Neural progenitor cell (in vitro differentiated cells): ENCODE results near the gene UBE2L3. TPM values are rescaled to one million over a fixed set of nuclear protein-coding genes. Genes with fewer than 3 reads are reported as not detected.

Source experiments
- DNase-seq: peaks from one replicate; pipeline ENCODE4 v3.0.0-alpha.2; 2016; ENCODE audit warnings: low spot score
- H2AFZ ChIP-seq: fragments of 200-600 bp; sonication (generic); replicated peaks from 2 replicates; pipeline ENCODE4 v1.6.1; 2016; ENCODE audit warnings: antibody characterized with exemption
- H3F3A ChIP-seq: fragments of 200-600 bp; sonication (generic); 2 replicates; pipeline ENCODE4 v1.6.1; 2016; ENCODE audit warnings: antibody characterized with exemption, low read depth
- H3K27ac ChIP-seq: fragments of 200-600 bp; sonication (generic); 2 replicates; pipeline ENCODE4 v1.5.1; 2016; ENCODE audit warnings: mild to moderate bottlenecking
- H3K27me3 ChIP-seq: fragments of 200-600 bp; sonication (generic); 2 replicates; pipeline ENCODE4 v1.6.1; 2016; ENCODE audit warnings: mild to moderate bottlenecking, moderate library complexity
- H3K36me3 ChIP-seq: fragments of 200-600 bp; sonication (generic); 2 replicates; pipeline ENCODE4 v1.5.1; 2016
- H3K4me1 ChIP-seq: fragments of 200-600 bp; sonication (generic); 2 replicates; pipeline ENCODE4 v1.6.1; 2016; ENCODE audit warnings: mixed run types
- H3K4me2 ChIP-seq: fragments of 200-600 bp; sonication (generic); 2 replicates; pipeline ENCODE4 v1.6.1; 2016
- H3K4me3 ChIP-seq: fragments of 200-600 bp; sonication (generic); 2 replicates; pipeline ENCODE4 v1.5.1; 2016
- H3K79me2 ChIP-seq: fragments of 200-600 bp; sonication (generic); 2 replicates; pipeline ENCODE4 v1.6.1; 2016; ENCODE audit warnings: low read depth
- H3K9ac ChIP-seq: fragments of 200-600 bp; sonication (generic); 2 replicates; pipeline ENCODE4 v1.6.1; 2016
- H3K9me3 ChIP-seq: fragments of 200-600 bp; sonication (generic); 2 replicates; pipeline ENCODE4 v1.5.1; 2016; ENCODE audit warnings: low read depth
- H4K20me1 ChIP-seq: fragments of 200-600 bp; sonication (generic); 2 replicates; pipeline ENCODE4 v1.6.1; 2016; ENCODE audit warnings: low read depth
- H3K27ac Mint-ChIP-seq: 3 replicates; pipeline ENCODE4 v1.8.0; 2021; ENCODE audit warnings: mixed read lengths
- H3K27me3 Mint-ChIP-seq: 2 replicates; pipeline ENCODE4 v1.8.0; 2022; ENCODE audit warnings: low read depth, mild to moderate bottlenecking, inconsistent platforms, moderate library complexity, mixed read lengths; ENCODE audit not compliant: insufficient read depth
- H3K36me3 Mint-ChIP-seq: 3 replicates; pipeline ENCODE4 v1.8.0; 2021; ENCODE audit warnings: mixed read lengths
- H3K4me1 Mint-ChIP-seq: 3 replicates; pipeline ENCODE4 v1.8.0; 2021; ENCODE audit warnings: mixed read lengths
- H3K4me3 Mint-ChIP-seq: 3 replicates; pipeline ENCODE4 v1.8.0; 2021; ENCODE audit warnings: mild to moderate bottlenecking, moderate library complexity, mixed read lengths
- H3K9me3 Mint-ChIP-seq: 3 replicates; pipeline ENCODE4 v1.8.0; 2020; ENCODE audit warnings: mixed read lengths
- EZH2 ChIP-seq: fragments of 200-600 bp; sonication (generic); IDR thresholded peaks from 2 replicates; pipeline ENCODE4 v1.6.1; 2017; ENCODE audit warnings: antibody characterized with exemption, mild to moderate bottlenecking, moderate library complexity
- EZH2phosphoT487 ChIP-seq: fragments of 200-600 bp; sonication (generic); IDR thresholded peaks from 2 replicates; pipeline ENCODE4 v1.6.1; 2017; ENCODE audit warnings: antibody characterized with exemption
- total RNA-seq: library from RNA; depleted of rRNA; stranded (reverse); fragments of >200 nt; gene quantifications from 2 replicates; pipeline ENCODE4 v1.2.3, GENCODE V29; 2015; ENCODE audit warnings: low replicate concordance
- TF ChIP-seq, protein P1 (sequence below): fragments of 200-600 bp; sonication (generic); IDR thresholded peaks from 2 replicates; pipeline ENCODE4 v1.5.1; 2017; ENCODE audit warnings: antibody characterized with exemption, mild to moderate bottlenecking

UBE2L3 gene
- total RNA-seq, 1 donor from 2014 or later, result 61.2 TPM

DNA sequence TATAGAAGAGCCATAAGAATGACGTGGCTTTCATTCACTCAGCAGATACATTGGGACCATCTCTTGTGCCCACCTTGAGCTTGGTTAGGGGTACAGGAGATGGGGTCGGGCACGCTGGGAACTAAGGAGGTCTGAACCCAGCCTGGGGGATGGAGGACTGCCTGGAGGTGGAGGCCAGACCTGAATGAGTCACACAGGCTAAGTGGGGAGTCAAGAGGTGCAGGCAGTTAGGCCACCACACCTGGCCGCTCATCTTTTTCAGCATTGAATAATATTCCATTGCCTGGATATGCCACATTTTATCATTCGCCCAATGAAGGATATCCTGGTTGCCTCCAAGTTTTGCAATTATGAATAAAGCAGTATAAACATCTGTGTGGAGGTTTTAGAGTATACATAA is 94.5 kb downstream of the UBE2L3 start:
- H3K79me2 ChIP-seq, result peaks cover 3% of the 10 kb centered on the region
- H3K27ac ChIP-seq, result no peak overlapping the region
- no peak for TF ChIP-seq EZH2
- TF ChIP-seq, protein P1, sequence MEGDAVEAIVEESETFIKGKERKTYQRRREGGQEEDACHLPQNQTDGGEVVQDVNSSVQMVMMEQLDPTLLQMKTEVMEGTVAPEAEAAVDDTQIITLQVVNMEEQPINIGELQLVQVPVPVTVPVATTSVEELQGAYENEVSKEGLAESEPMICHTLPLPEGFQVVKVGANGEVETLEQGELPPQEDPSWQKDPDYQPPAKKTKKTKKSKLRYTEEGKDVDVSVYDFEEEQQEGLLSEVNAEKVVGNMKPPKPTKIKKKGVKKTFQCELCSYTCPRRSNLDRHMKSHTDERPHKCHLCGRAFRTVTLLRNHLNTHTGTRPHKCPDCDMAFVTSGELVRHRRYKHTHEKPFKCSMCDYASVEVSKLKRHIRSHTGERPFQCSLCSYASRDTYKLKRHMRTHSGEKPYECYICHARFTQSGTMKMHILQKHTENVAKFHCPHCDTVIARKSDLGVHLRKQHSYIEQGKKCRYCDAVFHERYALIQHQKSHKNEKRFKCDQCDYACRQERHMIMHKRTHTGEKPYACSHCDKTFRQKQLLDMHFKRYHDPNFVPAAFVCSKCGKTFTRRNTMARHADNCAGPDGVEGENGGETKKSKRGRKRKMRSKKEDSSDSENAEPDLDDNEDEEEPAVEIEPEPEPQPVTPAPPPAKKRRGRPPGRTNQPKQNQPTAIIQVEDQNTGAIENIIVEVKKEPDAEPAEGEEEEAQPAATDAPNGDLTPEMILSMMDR, result no peak
- H3F3A ChIP-seq, result peaks cover 32% of the 10 kb centered on the region
- H3K4me2 ChIP-seq, result no peak overlapping the region
- Mint-ChIP-seq H3K27ac (no peak overlapping the region), H3K9me3 (peaks cover 6% of the 10 kb centered on the region), H3K36me3 (no peaks in the 10 kb centered on the region), H3K4me1 (peaks cover 23% of the 10 kb centered on the region), H3K27me3 (peaks cover 15% of the 10 kb centered on the region), H3K4me3 (peak overlapping the region; percentile 43)
- no peak overlapping the region for H3K9ac ChIP-seq
- H3K27me3 ChIP-seq, result no peaks in the 10 kb centered on the region
- H3K36me3 ChIP-seq, result no peaks in the 10 kb centered on the region
- H3K4me1 ChIP-seq, result peaks cover 10% of the 10 kb centered on the region
- H3K9me3 ChIP-seq, result no peaks in the 10 kb centered on the region
- H2AFZ ChIP-seq, result no peak overlapping the region
- DNase-seq, result no peak
- no peak overlapping the region for H3K4me3 ChIP-seq
- H4K20me1 ChIP-seq, result peaks cover 2% of the 10 kb centered on the region

DNA sequence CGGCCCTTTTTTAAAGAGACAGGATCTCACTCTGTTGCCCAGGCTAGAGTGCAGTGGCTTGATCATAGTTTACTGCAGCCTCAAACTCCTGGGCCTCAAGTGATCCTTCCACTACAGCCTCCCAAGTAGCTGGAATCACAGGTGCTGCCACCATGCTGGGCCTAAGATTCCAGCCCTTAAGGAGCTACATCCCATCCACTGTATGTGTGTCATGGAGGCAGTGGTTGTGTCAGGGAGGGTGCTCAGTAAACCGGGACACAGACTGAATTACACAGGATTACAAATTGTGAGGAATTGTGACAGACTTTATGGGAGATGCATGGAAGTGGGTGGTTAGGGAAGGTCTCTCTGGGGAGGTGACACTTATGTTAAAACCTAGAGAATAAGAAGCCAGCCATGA is 96.2 kb downstream of the UBE2L3 start:
- H3K4me3 ChIP-seq, result no peak overlapping the region
- H3K27ac Mint-ChIP-seq, result no peak overlapping the region
- H3K27ac ChIP-seq, result no peak overlapping the region
- H2AFZ ChIP-seq, result no peak overlapping the region
- H3K79me2 ChIP-seq, result peaks cover 14% of the 10 kb centered on the region
- no peaks in the 10 kb centered on the region for H3K36me3 Mint-ChIP-seq
- no peak overlapping the region for H3K4me2 ChIP-seq
- peaks cover 11% of the 10 kb centered on the region for H3K27me3 Mint-ChIP-seq
- no peaks in the 10 kb centered on the region for H3K36me3 ChIP-seq
- TF ChIP-seq, protein P1, result no peak
- TF ChIP-seq EZH2, result no peak
- no peak for TF ChIP-seq EZH2phosphoT487
- DNase-seq, result no peak
- H3K9me3 ChIP-seq, result no peaks in the 10 kb centered on the region
- H3K4me3 Mint-ChIP-seq, result peak overlapping the region; percentile 57
- H3F3A ChIP-seq, result peaks cover 14% of the 10 kb centered on the region
- no peaks in the 10 kb centered on the region for H4K20me1 ChIP-seq
- H3K4me1 Mint-ChIP-seq, result peaks cover 19% of the 10 kb centered on the region
- peaks cover 6% of the 10 kb centered on the region for H3K9me3 Mint-ChIP-seq
- H3K9ac ChIP-seq, result no peak overlapping the region
- H3K4me1 ChIP-seq, result peaks cover 4% of the 10 kb centered on the region
- no peaks in the 10 kb centered on the region for H3K27me3 ChIP-seq

DNA sequence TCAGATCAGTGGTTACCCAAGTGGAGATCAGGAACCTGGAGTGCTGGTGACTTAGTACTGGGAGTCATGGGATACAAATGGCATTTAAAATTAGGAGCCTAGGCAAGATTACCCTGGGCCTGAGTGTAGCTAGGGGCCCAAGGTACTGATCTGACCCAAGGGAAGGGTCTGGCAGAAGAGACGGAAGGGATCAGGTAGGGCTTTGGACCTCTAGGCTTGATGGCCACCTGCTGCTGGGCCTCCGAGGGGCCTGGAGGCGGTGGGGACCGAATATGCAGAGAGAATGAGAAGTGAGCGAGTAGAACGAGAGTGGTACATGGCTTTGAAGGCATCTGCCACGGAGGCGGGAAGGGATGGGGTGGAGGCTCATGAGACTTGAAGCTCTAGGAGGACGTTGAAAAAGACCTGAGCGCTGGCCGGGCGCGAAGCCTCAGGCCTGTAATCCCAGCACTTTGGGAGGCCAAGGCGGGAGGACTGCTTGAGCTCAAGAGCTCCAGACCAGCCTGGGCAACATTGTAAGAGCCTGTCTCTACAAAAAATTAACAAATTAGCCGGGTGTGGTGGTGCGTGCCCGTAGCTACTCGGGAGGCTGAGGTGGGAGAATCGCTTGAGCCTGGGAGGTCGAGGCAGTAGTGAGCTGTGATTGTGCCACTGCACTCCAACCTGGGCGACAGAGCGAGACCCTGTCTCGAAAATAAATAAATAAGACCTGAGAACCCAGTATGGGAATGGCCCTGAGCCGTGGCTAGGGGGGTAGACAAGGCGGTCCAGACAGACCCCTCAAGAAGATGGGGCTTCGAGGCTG is 97.7 kb downstream of the UBE2L3 start:
- peaks cover 10% of the 10 kb centered on the region for H3K27me3 Mint-ChIP-seq
- H3K4me1 Mint-ChIP-seq, result peaks cover 16% of the 10 kb centered on the region
- Histone ChIP-seq H3K4me3 (peak overlapping the region; percentile 95), H4K20me1 (no peaks in the 10 kb centered on the region), H3F3A (peaks cover 10% of the 10 kb centered on the region), H2AFZ (peak overlapping the region; percentile 95), H3K4me1 (peaks cover 4% of the 10 kb centered on the region), H3K27ac (no peak overlapping the region), H3K4me2 (peak overlapping the region; percentile 79), H3K9ac (no peak overlapping the region), H3K79me2 (peaks cover 14% of the 10 kb centered on the region), H3K36me3 (no peaks in the 10 kb centered on the region), H3K27me3 (no peaks in the 10 kb centered on the region), H3K9me3 (no peaks in the 10 kb centered on the region)
- peak overlapping the region; percentile 96 for H3K4me3 Mint-ChIP-seq
- TF ChIP-seq EZH2 (no peak), EZH2phosphoT487 (no peak)
- TF ChIP-seq, protein P1, result no peak
- H3K27ac Mint-ChIP-seq, result peak overlapping the region; percentile 89
- no peaks in the 10 kb centered on the region for H3K36me3 Mint-ChIP-seq
- no peak for DNase-seq
- peaks cover 6% of the 10 kb centered on the region for H3K9me3 Mint-ChIP-seq
